HepG2 (cell line): ENCODE results near the gene LYPLA2. TPM values are rescaled to one million over a fixed set of nuclear protein-coding genes. Genes with fewer than 3 reads are reported as not detected.

ENCODE experiments used
- GABPB1 ChIP-seq: IDR thresholded peaks from 2 replicates; pipeline ENCODE4 v1.6.1; 2016; ENCODE audit warnings: mild to moderate bottlenecking, missing genetic modification reagents, moderate library complexity, missing compliant biosample characterization
- MED13 ChIP-seq: sonication (generic); formaldehyde crosslinking; IDR thresholded peaks from 2 replicates; pipeline ENCODE4 v1.5.0; 2020; ENCODE audit warnings: missing genetic modification reagents
- RNF2 ChIP-seq: fragments of 450-650 bp; conservative IDR thresholded peaks from 2 replicates; pipeline ENCODE4 v1.6.1; 2016; ENCODE audit warnings: low read depth
- ZBTB8A ChIP-seq: sonication (generic); formaldehyde crosslinking; IDR thresholded peaks from 2 replicates; pipeline ENCODE4 v1.4.0; 2020; ENCODE audit warnings: mild to moderate bottlenecking, low read depth, missing genetic modification reagents, borderline replicate concordance
- polyA plus RNA-seq, 8 experiments: library from polyadenylated mRNA; depleted of rRNA in 3 of 8; stranded (reverse) in 7 of 8; unstranded in 1 of 8; fragments of >200 nt; fragmentation: Illumina TruSeq in 4 of 8; extraction: Trizol in 4 of 8; gene quantifications; 2 replicates each; pipeline versions ENCODE4 v1.2.1 to v1.2.3, GENCODE V29; 2011 to 2016; ENCODE audit warnings: low read depth in 4 of 8, missing spikeins in 1 of 8, mixed read lengths in 1 of 8; ENCODE audit not compliant: insufficient read depth in 1 of 8
- total RNA-seq, 5 experiments: library from RNA; depleted of rRNA; stranded (reverse); fragments of >200 nt; fragmentation: Illumina TruSeq; extraction: Trizol; gene quantifications; 2 replicates each; pipeline ENCODE4 v1.2.3, GENCODE V29; 2016; ENCODE audit warnings: low read depth in 1 of 5
- TF ChIP-seq, protein P1 (sequence below): sonication (generic); formaldehyde crosslinking; conservative IDR thresholded peaks from 2 replicates; pipeline ENCODE4 v1.4.0; 2020; ENCODE audit warnings: missing genetic modification reagents
- TF ChIP-seq, protein P2 (sequence below): sonication (generic); formaldehyde crosslinking; conservative IDR thresholded peaks from 2 replicates; pipeline ENCODE4 v1.4.0; 2020; ENCODE audit warnings: mild to moderate bottlenecking, missing genetic modification reagents, moderate library complexity

Gene LYPLA2
- total and polyA plus RNA-seq, 2 of the 13 experiments (the other 11 are each of a cell fraction or from before 2014, with no cell fraction given) = 72.1 to 73.2 TPM

DNA sequence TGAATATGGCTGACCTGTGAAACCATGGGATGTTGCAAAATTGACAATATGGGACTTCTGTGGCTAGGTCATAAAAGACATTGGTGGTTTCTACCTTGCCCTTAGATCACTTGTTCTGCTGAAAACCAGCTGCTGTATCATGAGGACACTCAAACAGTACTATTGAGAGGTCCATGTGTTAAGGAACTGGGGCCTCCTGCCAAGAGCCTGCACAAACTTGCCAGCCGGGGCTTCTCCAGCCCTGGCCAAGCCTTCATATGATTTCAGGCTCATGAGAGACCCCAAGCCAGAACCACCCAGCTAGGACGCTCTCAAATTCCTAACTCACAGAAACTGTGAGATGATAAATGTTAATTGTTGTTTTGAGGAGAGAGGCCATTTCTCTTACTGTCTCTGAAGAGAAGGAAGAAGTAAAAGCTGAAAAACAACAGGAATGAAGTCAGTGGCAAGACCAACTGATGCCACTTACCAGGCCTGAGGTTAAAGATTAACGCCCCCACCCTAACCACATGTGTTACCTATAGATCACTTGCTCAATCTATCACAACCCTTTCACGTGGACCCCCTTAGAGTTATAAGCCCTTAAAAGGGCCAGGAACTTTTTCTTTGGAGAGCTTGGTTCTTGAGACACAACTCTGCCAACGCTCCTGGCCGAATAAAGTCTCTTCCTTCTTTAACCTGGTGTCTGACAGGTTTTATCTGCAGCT lies 16.6 kb upstream of the LYPLA2 start (continued):
- TF ChIP-seq, protein P1, sequence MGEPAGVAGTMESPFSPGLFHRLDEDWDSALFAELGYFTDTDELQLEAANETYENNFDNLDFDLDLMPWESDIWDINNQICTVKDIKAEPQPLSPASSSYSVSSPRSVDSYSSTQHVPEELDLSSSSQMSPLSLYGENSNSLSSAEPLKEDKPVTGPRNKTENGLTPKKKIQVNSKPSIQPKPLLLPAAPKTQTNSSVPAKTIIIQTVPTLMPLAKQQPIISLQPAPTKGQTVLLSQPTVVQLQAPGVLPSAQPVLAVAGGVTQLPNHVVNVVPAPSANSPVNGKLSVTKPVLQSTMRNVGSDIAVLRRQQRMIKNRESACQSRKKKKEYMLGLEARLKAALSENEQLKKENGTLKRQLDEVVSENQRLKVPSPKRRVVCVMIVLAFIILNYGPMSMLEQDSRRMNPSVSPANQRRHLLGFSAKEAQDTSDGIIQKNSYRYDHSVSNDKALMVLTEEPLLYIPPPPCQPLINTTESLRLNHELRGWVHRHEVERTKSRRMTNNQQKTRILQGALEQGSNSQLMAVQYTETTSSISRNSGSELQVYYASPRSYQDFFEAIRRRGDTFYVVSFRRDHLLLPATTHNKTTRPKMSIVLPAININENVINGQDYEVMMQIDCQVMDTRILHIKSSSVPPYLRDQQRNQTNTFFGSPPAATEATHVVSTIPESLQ (CRISPR knock-in tag) = no peak
- no peak for TF ChIP-seq MED13 (CRISPR knock-in tag)
- TF ChIP-seq ZBTB8A = no peak
- TF ChIP-seq GABPB1 (CRISPR knock-in tag) = no peak
- TF ChIP-seq RNF2 = no peak
- TF ChIP-seq, protein P2, sequence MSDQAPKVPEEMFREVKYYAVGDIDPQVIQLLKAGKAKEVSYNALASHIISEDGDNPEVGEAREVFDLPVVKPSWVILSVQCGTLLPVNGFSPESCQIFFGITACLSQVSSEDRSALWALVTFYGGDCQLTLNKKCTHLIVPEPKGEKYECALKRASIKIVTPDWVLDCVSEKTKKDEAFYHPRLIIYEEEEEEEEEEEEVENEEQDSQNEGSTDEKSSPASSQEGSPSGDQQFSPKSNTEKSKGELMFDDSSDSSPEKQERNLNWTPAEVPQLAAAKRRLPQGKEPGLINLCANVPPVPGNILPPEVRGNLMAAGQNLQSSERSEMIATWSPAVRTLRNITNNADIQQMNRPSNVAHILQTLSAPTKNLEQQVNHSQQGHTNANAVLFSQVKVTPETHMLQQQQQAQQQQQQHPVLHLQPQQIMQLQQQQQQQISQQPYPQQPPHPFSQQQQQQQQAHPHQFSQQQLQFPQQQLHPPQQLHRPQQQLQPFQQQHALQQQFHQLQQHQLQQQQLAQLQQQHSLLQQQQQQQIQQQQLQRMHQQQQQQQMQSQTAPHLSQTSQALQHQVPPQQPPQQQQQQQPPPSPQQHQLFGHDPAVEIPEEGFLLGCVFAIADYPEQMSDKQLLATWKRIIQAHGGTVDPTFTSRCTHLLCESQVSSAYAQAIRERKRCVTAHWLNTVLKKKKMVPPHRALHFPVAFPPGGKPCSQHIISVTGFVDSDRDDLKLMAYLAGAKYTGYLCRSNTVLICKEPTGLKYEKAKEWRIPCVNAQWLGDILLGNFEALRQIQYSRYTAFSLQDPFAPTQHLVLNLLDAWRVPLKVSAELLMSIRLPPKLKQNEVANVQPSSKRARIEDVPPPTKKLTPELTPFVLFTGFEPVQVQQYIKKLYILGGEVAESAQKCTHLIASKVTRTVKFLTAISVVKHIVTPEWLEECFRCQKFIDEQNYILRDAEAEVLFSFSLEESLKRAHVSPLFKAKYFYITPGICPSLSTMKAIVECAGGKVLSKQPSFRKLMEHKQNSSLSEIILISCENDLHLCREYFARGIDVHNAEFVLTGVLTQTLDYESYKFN (CRISPR knock-in tag) = 0 out of 2 replicates have a peak, but pooled peaks have one; percentile 23
